CD4-positive, alpha-beta T cell treated with Interleukin-17A for 4 hours (primary cell): ENCODE data around the gene ORC3.

ENCODE experiments used
- DNase-seq: peaks from one replicate; pipeline ENCODE4 v3.0.0-alpha.2; 2020; ENCODE audit warnings: mixed read lengths

Gene ORC3

GRCh38 chr6:87589693-87590416 lies at the start of gene ORC3, which contains the start of gene RARS2:
Gene ORC3 (plus strand): TSS chr6:87590135. CDS start chr6:87590169, 34 bp downstream.
Gene RARS2 (minus strand): TSS chr6:87589987. CDS start chr6:87589957, 30 bp downstream.
- peak; percentile 94 for DNase-seq

GRCh38 chr6:87540539-87540938 lies 49.4 kb upstream of the ORC3 start:
- DNase-seq, result no peak

- DNase-seq, result no peak
Observed at GRCh38 chr6:87541041-87541440, 48.9 kb upstream of the ORC3 start.

GRCh38 chr6:87541744-87542143 lies 48.2 kb upstream of the ORC3 start:
- no peak for DNase-seq

- no peak for DNase-seq
Observed at GRCh38 chr6:87543696-87544473, 46.0 kb upstream of the ORC3 start.

GRCh38 chr6:87544474-87544735 lies 45.5 kb upstream of the ORC3 start:
- no peak for DNase-seq

- DNase-seq, result no peak
Observed at GRCh38 chr6:87551799-87552198, 38.1 kb upstream of the ORC3 start.

- no peak for DNase-seq
Observed at GRCh38 chr6:87553159-87553765, 36.7 kb upstream of the ORC3 start.

- no peak for DNase-seq
Observed at GRCh38 chr6:87555506-87555905, 34.4 kb upstream of the ORC3 start.

GRCh38 chr6:87558446-87558845 lies 31.5 kb upstream of the ORC3 start:
- DNase-seq, result no peak

GRCh38 chr6:87561017-87561416 lies 28.9 kb upstream of the ORC3 start:
- DNase-seq, result no peak

- no peak for DNase-seq
Observed at GRCh38 chr6:87572021-87572420, 17.9 kb upstream of the ORC3 start.

GRCh38 chr6:87572883-87573282 lies 17.1 kb upstream of the ORC3 start:
- no peak for DNase-seq

- no peak for DNase-seq
Observed at GRCh38 chr6:87573307-87574024, 16.5 kb upstream of the ORC3 start.

GRCh38 chr6:87574237-87574804 lies 15.6 kb upstream of the ORC3 start:
- DNase-seq, result no peak

- no peak for DNase-seq
Observed at GRCh38 chr6:87575423-87575822, 14.5 kb upstream of the ORC3 start.

- DNase-seq, result no peak
Observed at GRCh38 chr6:87583822-87584221, 6.1 kb upstream of the ORC3 start.

GRCh38 chr6:87586371-87587077 lies 3.4 kb upstream of the ORC3 start:
- DNase-seq, result no peak

- no peak for DNase-seq
Observed at GRCh38 chr6:87588756-87589407, 1.1 kb upstream of the ORC3 start.

GRCh38 chr6:87590417-87590880 lies 514 bp downstream of the ORC3 start:
- no peak for DNase-seq

- no peak for DNase-seq
Observed at GRCh38 chr6:87590990-87591389, 1.1 kb downstream of the ORC3 start.

GRCh38 chr6:87600576-87600975 lies 10.6 kb downstream of the ORC3 start:
- no peak for DNase-seq
